Small intestine (tissue), 7 donors: ENCODE data around the gene IFT80. TPM values are rescaled to one million over a fixed set of nuclear protein-coding genes. Genes with fewer than 3 reads are reported as not detected.

Experiments
- DNase-seq, 2 donors: peaks; one replicate each; pipeline versions ENCODE4 v3.0.0 to v3.0.0-alpha.2; 2013
- FAIRE-seq: peaks from 2 replicates; lab custom pipeline; 2012; peaks lifted over from hg19 to GRCh38; lab: Jason Lieb, UNC
- H3K27ac ChIP-seq, 3 donors: one replicate each; pipeline ENCODE4 v1.5.1; 2013; ENCODE audit warnings: low read length in 2 of 3, mild to moderate bottlenecking in 2 of 3, control low read depth in 1 of 3, inconsistent platforms in 1 of 3, low read depth in 1 of 3, moderate library complexity in 1 of 3
- H3K27me3 ChIP-seq, 3 donors: one replicate each; pipeline ENCODE4 v1.6.1; 2013; ENCODE audit warnings: low read length in 3 of 3, inconsistent platforms in 1 of 3; ENCODE audit not compliant: control insufficient read depth in 3 of 3, insufficient read depth in 3 of 3
- H3K36me3 ChIP-seq, 3 donors: one replicate each; pipeline ENCODE4 v1.6.1; 2013; ENCODE audit warnings: low read length in 3 of 3, inconsistent platforms in 1 of 3, low read depth in 1 of 3, mild to moderate bottlenecking in 1 of 3, moderate library complexity in 1 of 3; ENCODE audit not compliant: control insufficient read depth in 3 of 3, insufficient read depth in 2 of 3
- H3K4me1 ChIP-seq, 3 donors: one replicate each; pipeline ENCODE4 v1.6.1; 2013; ENCODE audit warnings: low read length in 2 of 3, inconsistent platforms in 1 of 3, low read depth in 1 of 3, mild to moderate bottlenecking in 1 of 3, moderate library complexity in 1 of 3; ENCODE audit not compliant: control insufficient read depth in 3 of 3, insufficient read depth in 2 of 3
- H3K4me3 ChIP-seq, 3 donors: one replicate each; pipeline ENCODE4 v1.5.1; 2013; ENCODE audit warnings: low read length in 3 of 3, control low read depth in 1 of 3, inconsistent platforms in 1 of 3, low read depth in 1 of 3, mild to moderate bottlenecking in 1 of 3, moderate library complexity in 1 of 3
- H3K9me3 ChIP-seq, 2 donors: one replicate each; pipeline ENCODE4 v1.6.1; 2013; ENCODE audit warnings: low read depth in 1 of 2, low read length in 1 of 2; ENCODE audit not compliant: control insufficient read depth in 2 of 2, insufficient read depth in 1 of 2
- WGBS, 3 donors: extraction: QIAGEN DNeasy Blood & Tissue Kit; methylation state at CpG; one replicate each; pipeline ENCODE4 v1.1.7; 2013; 5-methylcytosine and 5-hydroxymethylcytosine counted together
- polyA plus RNA-seq, 4 donors: library from polyadenylated mRNA; stranded (reverse) in 3 of 4; unstranded in 1 of 4; fragments of 200-250 nt in 3 of 4; fragments of 120-200 nt in 1 of 4; gene quantifications; one replicate each; pipeline versions ENCODE4 v1.2.1 to v1.2.3, GENCODE V29; 2013
- donor health status: healthy with polysubstance abuse.
- donor health status: control.
- donor health status: control.
- donor health status: Bipolar disorder and iron deficiency.
- donor health status: healthy.

The IFT80 gene
- polyA plus RNA-seq, 4 donors: 3.8 to 24.1 (median 6.3) TPM

- FAIRE-seq (no peak), DNase-seq (no peak)
- peaks cover 0 to 8% (median 0%) of the 10 kb centered on the region in 3 donors for H3K36me3 ChIP-seq
- H3K4me3 ChIP-seq: no peak overlapping the region
- H3K27me3 ChIP-seq: no peaks in the 10 kb centered on the region
- WGBS, 3 donors: 85 to 95% (median 94%) methylated on average over 3 of the region's 3 CpGs
- no peaks in the 10 kb centered on the region for H3K4me1 ChIP-seq
- peaks cover 0 to 3% of the 10 kb centered on the region in 2 donors for H3K9me3 ChIP-seq
- H3K27ac ChIP-seq: no peak overlapping the region
Observed at GRCh38 chr3:160291909-160292299, 107.1 kb downstream of the IFT80 start.

- no peak for FAIRE-seq
- Histone ChIP-seq H3K9me3 (peaks cover 0 to 3% of the 10 kb centered on the region in 2 donors), H3K4me1 (no peaks in the 10 kb centered on the region), H3K36me3 (peaks cover 0 to 8% (median 0%) of the 10 kb centered on the region in 3 donors), H3K27ac (no peak overlapping the region), H3K4me3 (no peak overlapping the region), H3K27me3 (no peaks in the 10 kb centered on the region)
- 76 to 85% (median 77%) methylated on average over 5 of the region's 5 CpGs for WGBS, 3 donors
- DNase-seq: peak; percentile 64 to 87
Observed at GRCh38 chr3:160291290-160291908, 107.6 kb downstream of the IFT80 start.

- no peak overlapping the region for H3K27ac ChIP-seq
- DNase-seq (no peak), FAIRE-seq (no peak)
- WGBS, 3 donors: 95 to 100% (median 98%) methylated on average over 1 of the region's 1 CpG
- no peak overlapping the region for H3K4me3 ChIP-seq
- H3K36me3 ChIP-seq: peaks cover 0 to 5% (median 0%) of the 10 kb centered on the region in 3 donors
- no peaks in the 10 kb centered on the region for H3K4me1 ChIP-seq
- H3K27me3 ChIP-seq: no peaks in the 10 kb centered on the region
- H3K9me3 ChIP-seq: peaks cover 0 to 3% of the 10 kb centered on the region in 2 donors
Observed at GRCh38 chr3:160287666-160288065, 111.4 kb downstream of the IFT80 start.

GRCh38 chr3:160286231-160286630 is 112.8 kb downstream of the IFT80 start:
- Histone ChIP-seq H3K27ac (no peak overlapping the region), H3K27me3 (no peaks in the 10 kb centered on the region), H3K4me3 (no peak overlapping the region), H3K9me3 (no peaks in the 10 kb centered on the region), H3K36me3 (no peaks in the 10 kb centered on the region), H3K4me1 (no peaks in the 10 kb centered on the region)
- 68 to 100% (median 93%) methylated on average over 1 of the region's 1 CpG for WGBS, 3 donors
- DNase-seq: no peak
- FAIRE-seq: no peak

GRCh38 chr3:160280836-160281235 is 118.2 kb downstream of the IFT80 start:
- no peak overlapping the region for H3K27ac ChIP-seq
- H3K4me1 ChIP-seq: no peaks in the 10 kb centered on the region
- FAIRE-seq: no peak
- H3K4me3 ChIP-seq: no peak overlapping the region
- no peaks in the 10 kb centered on the region for H3K9me3 ChIP-seq
- whole genome bisulfite sequencing, 3 donors: 96 to 100% (median 100%) methylated on average over 1 of the region's 1 CpG
- no peaks in the 10 kb centered on the region for H3K27me3 ChIP-seq
- no peak for DNase-seq
- H3K36me3 ChIP-seq: peaks cover 0 to 3% (median 0%) of the 10 kb centered on the region in 3 donors

- FAIRE-seq: no peak
Observed at GRCh38 chr3:160279657-160280056, 119.4 kb downstream of the IFT80 start.

GRCh38 chr3:160278210-160278609 is 120.8 kb downstream of the IFT80 start:
- FAIRE-seq (no peak), DNase-seq (peak in 1 of 2 donors; percentile 1)
- peaks cover 0 to 3% (median 0%) of the 10 kb centered on the region in 3 donors for H3K36me3 ChIP-seq
- H3K4me1 ChIP-seq: no peaks in the 10 kb centered on the region
- H3K9me3 ChIP-seq: no peaks in the 10 kb centered on the region
- H3K4me3 ChIP-seq: no peak overlapping the region
- H3K27ac ChIP-seq: no peak overlapping the region
- H3K27me3 ChIP-seq: no peaks in the 10 kb centered on the region
- WGBS, 3 donors: 96% methylated on average over 3 of the region's 3 CpGs

More at GRCh38 chr3:160279657-160280056, 119.4 kb downstream of the IFT80 start:
- H3K27me3 ChIP-seq: no peaks in the 10 kb centered on the region
- no peaks in the 10 kb centered on the region for H3K4me1 ChIP-seq
- H3K36me3 ChIP-seq: peaks cover 0 to 3% (median 0%) of the 10 kb centered on the region in 3 donors
- H3K9me3 ChIP-seq: no peaks in the 10 kb centered on the region
- WGBS, 3 donors: 71 to 95% (median 76%) methylated on average over 2 of the region's 2 CpGs
- no peak for DNase-seq
- H3K27ac ChIP-seq: no peak overlapping the region
- H3K4me3 ChIP-seq: no peak overlapping the region

GRCh38 chr3:160265088-160265487 is 133.9 kb downstream of the IFT80 start:
- Histone ChIP-seq H3K9me3 (no peaks in the 10 kb centered on the region), H3K36me3 (no peaks in the 10 kb centered on the region), H3K4me1 (no peaks in the 10 kb centered on the region), H3K27ac (no peak overlapping the region), H3K27me3 (no peaks in the 10 kb centered on the region), H3K4me3 (no peak overlapping the region)
- 83 to 92% (median 89%) methylated on average over 2 of the region's 2 CpGs for WGBS, 3 donors
- DNase-seq (no peak), FAIRE-seq (no peak)
